B cell (primary cell): ENCODE measurements around the gene PCP4. TPM values are rescaled to one million over a fixed set of nuclear protein-coding genes. Genes with fewer than 3 reads are reported as not detected.

Source experiments
- ATAC-seq: fragments of 200-7000 bp; cut with Tn5 transposase; one replicate; pipeline ENCODE4 v1.10.0; 2021; ENCODE audit warnings: low read depth, mild to moderate bottlenecking, moderate number of reproducible peaks, moderate library complexity
- CTCF ChIA-PET: fragments of 350-600 bp; sonication (Branson Sonifier 250); formaldehyde crosslinking; loops from one replicate; lab custom pipeline; 2021; ENCODE audit warnings: antibody characterized with exemption, inconsistent platforms; lab: Charles Lee
- POLR2A ChIA-PET: fragments of 350-600 bp; sonication (Branson Sonifier 250); formaldehyde crosslinking; loops from one replicate; lab custom pipeline; 2021; ENCODE audit warnings: antibody characterized with exemption; lab: Charles Lee
- DNase-seq: peaks from one replicate; pipeline ENCODE4 v3.0.0; 2013
- H2AFZ ChIP-seq: 2 replicates; pipeline ENCODE4 v1.6.1; 2012; ENCODE audit warnings: mild to moderate bottlenecking, low read depth, low read length; ENCODE audit not compliant: insufficient read depth, poor library complexity, severe bottlenecking
- H3K27ac ChIP-seq, 2 donors: 1 replicate in 1 of 2; 2 replicates in 1 of 2; pipeline ENCODE4 v1.5.1; 2012 to 2013; ENCODE audit warnings: low read length in 2 of 2, mild to moderate bottlenecking in 2 of 2, moderate library complexity in 1 of 2
- H3K27me3 ChIP-seq, 4 experiments: fragments of 200-600 bp in 1 of 4; sonication (generic) in 1 of 4; replicated peaks in 1 of 4; 1 replicate in 2 of 4; 2 replicates in 2 of 4; pipeline versions ENCODE4 v1.6.1 to v1.7.0; 2013 to 2016; ENCODE audit warnings: low read length in 3 of 4, mild to moderate bottlenecking in 2 of 4, mixed read lengths in 1 of 4, moderate library complexity in 1 of 4; ENCODE audit not compliant: insufficient read depth in 4 of 4, control insufficient read depth in 3 of 4; ENCODE audit errors: control extremely low read depth in 1 of 4
- H3K36me3 ChIP-seq, 2 experiments: replicated peaks in 1 of 2; 1 replicate in 1 of 2; 2 replicates in 1 of 2; pipeline versions ENCODE4 v1.6.1 to v1.7.1; 2013; ENCODE audit warnings: low read length in 1 of 2; ENCODE audit not compliant: insufficient read depth in 2 of 2, control insufficient read depth in 1 of 2; ENCODE audit errors: control extremely low read depth in 1 of 2, extremely low read depth in 1 of 2
- H3K4me1 ChIP-seq, 2 donors: fragments of 200-600 bp in 1 of 2; sonication (generic) in 1 of 2; 1 replicate in 1 of 2; 2 replicates in 1 of 2; pipeline versions ENCODE4 v1.5.1 to v1.6.1; 2013 to 2017; ENCODE audit warnings: low read length in 2 of 2; ENCODE audit not compliant: control insufficient read depth in 2 of 2, insufficient read depth in 2 of 2
- H3K4me2 ChIP-seq: replicated peaks from 2 replicates; pipeline ENCODE3; 2012; ENCODE audit warnings: mild to moderate bottlenecking, low read depth, low read length; ENCODE audit not compliant: poor library complexity, severe bottlenecking
- H3K4me3 ChIP-seq, 5 experiments: fragments of 200-600 bp in 1 of 5; sonication (generic) in 1 of 5; 1 replicate in 3 of 5; 2 replicates in 2 of 5; pipeline versions ENCODE4 v1.5.1 to v1.7.0; 2011 to 2016; ENCODE audit warnings: low read length in 4 of 5, mild to moderate bottlenecking in 4 of 5, low read depth in 2 of 5, control low read depth in 1 of 5, moderate library complexity in 1 of 5; ENCODE audit not compliant: insufficient read depth in 1 of 5; ENCODE audit errors: control extremely low read depth in 1 of 5, extremely low read depth in 1 of 5
- H3K79me2 ChIP-seq: fragments of 200-600 bp; sonication (generic); one replicate; pipeline ENCODE4 v1.6.0; 2016; ENCODE audit warnings: low read length; ENCODE audit not compliant: control insufficient read depth, insufficient read depth
- H3K9ac ChIP-seq: fragments of 200-600 bp; sonication (generic); 2 replicates; pipeline ENCODE4 v1.6.1; 2017; ENCODE audit warnings: mild to moderate bottlenecking, low read length, moderate library complexity
- H3K9me3 ChIP-seq, 3 donors: one replicate each; pipeline versions ENCODE4 v1.6.1 to v1.7.1; 2013; ENCODE audit warnings: low read length in 2 of 3; ENCODE audit not compliant: control insufficient read depth in 2 of 3, insufficient read depth in 1 of 3; ENCODE audit errors: control extremely low read depth in 1 of 3
- H4K20me1 ChIP-seq: 2 replicates; pipeline ENCODE4 v1.6.0; 2012; ENCODE audit warnings: mild to moderate bottlenecking, low read length; ENCODE audit not compliant: insufficient read depth, control insufficient read depth, poor library complexity, severe bottlenecking
- H3K27ac Mint-ChIP-seq: one replicate; pipeline ENCODE4 v1.8.0; 2021; ENCODE audit warnings: mixed read lengths
- H3K27me3 Mint-ChIP-seq: one replicate; pipeline ENCODE4 v1.8.0; 2021; ENCODE audit warnings: mixed read lengths
- H3K4me1 Mint-ChIP-seq: one replicate; pipeline ENCODE4 v1.8.0; 2021; ENCODE audit warnings: mixed read lengths
- H3K4me3 Mint-ChIP-seq: one replicate; pipeline ENCODE4 v1.8.0; 2021; ENCODE audit warnings: mixed read lengths
- H3K9me3 Mint-ChIP-seq: one replicate; pipeline ENCODE4 v1.8.0; 2022; ENCODE audit warnings: mixed read lengths; ENCODE audit not compliant: insufficient read depth
- CTCF ChIP-seq: fragments of 200-600 bp; IDR thresholded peaks from one replicate; pipeline ENCODE4 v1.8.0; 2022; ENCODE audit warnings: antibody characterized with exemption, mild to moderate bottlenecking
- EZH2 ChIP-seq: IDR thresholded peaks from 2 replicates; pipeline ENCODE4 v1.6.1; 2012; ENCODE audit warnings: borderline replicate concordance, low read depth, mild to moderate bottlenecking, moderate library complexity, low read length; ENCODE audit not compliant: insufficient read depth, poor library complexity, severe bottlenecking
- WGBS: methylation state at CpG from one replicate; pipeline ENCODE4 v1.1.5; 2013; ENCODE audit warnings: missing lambda C conversion rate; ENCODE audit not compliant: insufficient coverage; 5-methylcytosine and 5-hydroxymethylcytosine counted together
- intact Hi-C: fragments of 100-400 bp; cut with micrococcal nuclease; formaldehyde crosslinking; loops from one replicate; pipeline ENCODE4 v1.10.0; 2022
- polyA plus RNA-seq: library from polyadenylated mRNA; depleted of rRNA; stranded (reverse); fragments of >200 nt; gene quantifications from 2 replicates; pipeline ENCODE4 v1.2.3, GENCODE V29; 2012
- total RNA-seq, 2 donors: library from RNA; stranded (reverse); fragments of 120-200 nt in 1 of 2; gene quantifications; 1 replicate in 1 of 2; 2 replicates in 1 of 2; pipeline versions ENCODE4 v1.2.3 to v1.2.4, GENCODE V29; 2013 to 2022

The PCP4 gene
- total and polyA plus RNA-seq, 2 donors (not counting 1 experiment from before 2014, with no cell fraction given): not detected

- H3K36me3 ChIP-seq: no peaks in the 10 kb centered on the region
- no peak overlapping the region for H3K27ac Mint-ChIP-seq
- H3K27me3 Mint-ChIP-seq: no peaks in the 10 kb centered on the region
- H3K9me3 ChIP-seq: peaks cover 1 to 12% (median 4%) of the 10 kb centered on the region in 3 donors
- H3K4me1 ChIP-seq: peaks cover 0 to 39% of the 10 kb centered on the region in 2 donors
- ChIA-PET POLR2A (no interaction called here), CTCF (no interaction called here)
- no peaks in the 10 kb centered on the region for H3K4me1 Mint-ChIP-seq
- intact Hi-C loops: no loop called here
- no peak overlapping the region for H3K4me3 ChIP-seq
- H2AFZ ChIP-seq: no peak overlapping the region
- no peaks in the 10 kb centered on the region for H3K79me2 ChIP-seq
- no peak for DNase-seq
- H3K27ac ChIP-seq: no peak overlapping the region
- no peak overlapping the region for H3K4me3 Mint-ChIP-seq
- no CpG with 5 or more reads among the region's 3 CpGs for WGBS
- H3K4me2 ChIP-seq: no peak overlapping the region
- H3K9ac ChIP-seq: no peak overlapping the region
- ATAC-seq: no peak
- H4K20me1 ChIP-seq: no peaks in the 10 kb centered on the region
- H3K9me3 Mint-ChIP-seq: peaks cover 11% of the 10 kb centered on the region
- no peak for TF ChIP-seq EZH2
- TF ChIP-seq CTCF: no peak
- peaks cover 0 to 7% (median 0%) of the 10 kb centered on the region in 4 experiments for H3K27me3 ChIP-seq
Measured at GRCh38 chr21:39966786-39967185, 99.5 kb downstream of the PCP4 start.

GRCh38 chr21:39968010-39968409, 100.8 kb downstream of the PCP4 start:
- Histone ChIP-seq H3K36me3 (no peaks in the 10 kb centered on the region), H3K4me2 (no peak overlapping the region), H3K4me1 (peaks cover 0 to 39% of the 10 kb centered on the region in 2 donors), H4K20me1 (no peaks in the 10 kb centered on the region), H3K79me2 (no peaks in the 10 kb centered on the region), H3K4me3 (no peak overlapping the region), H3K9me3 (peaks cover 0 to 12% (median 4%) of the 10 kb centered on the region in 3 donors), H3K27ac (no peak overlapping the region), H3K27me3 (peaks cover 0 to 7% (median 0%) of the 10 kb centered on the region in 4 experiments), H3K9ac (no peak overlapping the region), H2AFZ (no peak overlapping the region)
- intact Hi-C loops: no loop called here
- POLR2A ChIA-PET: no interaction called here
- Mint-ChIP-seq H3K27me3 (no peaks in the 10 kb centered on the region), H3K4me3 (no peak overlapping the region), H3K27ac (no peak overlapping the region), H3K9me3 (peaks cover 11% of the 10 kb centered on the region), H3K4me1 (no peaks in the 10 kb centered on the region)
- no peak for ATAC-seq
- TF ChIP-seq CTCF: no peak
- TF ChIP-seq EZH2: no peak
- no peak for DNase-seq
- WGBS: 90% methylated on average over 2 of the region's 2 CpGs
- CTCF ChIA-PET: no interaction called here
